H1 (cell line): ENCODE data around the gene PGAM2. TPM values are rescaled to one million over a fixed set of nuclear protein-coding genes. Genes with fewer than 3 reads are reported as not detected.

Experiments
- CTCF ChIA-PET: fragments of 300-600 bp; sonication (Branson Sonifier 250); formaldehyde crosslinking; loops from one replicate; lab custom pipeline; 2021; ENCODE audit not compliant: partially characterized antibody; lab: Charles Lee
- POLR2A ChIA-PET: fragments of 300-600 bp; sonication (Branson Sonifier 250); formaldehyde crosslinking; loops from one replicate; lab custom pipeline; 2021; ENCODE audit warnings: inconsistent platforms; ENCODE audit not compliant: partially characterized antibody; lab: Charles Lee
- DNase-seq, 2 experiments: peaks; one replicate each; pipeline versions ENCODE4 v3.0.0 to v3.0.0-alpha.2; 2010 to 2022; ENCODE audit warnings: low spot score in 2 of 2, low read depth in 1 of 2, mixed read lengths in 1 of 2
- FAIRE-seq: peaks from 2 replicates; lab custom pipeline; 2011; peaks lifted over from hg19 to GRCh38; lab: Jason Lieb, UNC
- H2AFZ ChIP-seq: 2 replicates; pipeline ENCODE4 v1.8.1; 2012; ENCODE audit warnings: low read length, inconsistent platforms
- H2AK5ac ChIP-seq: 2 replicates; pipeline ENCODE4 v1.6.1; 2013; ENCODE audit warnings: low read depth, low read length
- H2BK120ac ChIP-seq: replicated peaks from 2 replicates; pipeline ENCODE3; 2013; ENCODE audit warnings: low read depth, low read length, inconsistent platforms
- H2BK12ac ChIP-seq: 2 replicates; pipeline ENCODE4 v1.6.1; 2013; ENCODE audit warnings: low read depth, low read length
- H2BK15ac ChIP-seq: 2 replicates; pipeline ENCODE4 v1.6.1; 2013; ENCODE audit warnings: low read length
- H2BK20ac ChIP-seq: 2 replicates; pipeline ENCODE4 v1.6.1; 2013; ENCODE audit warnings: low read length
- H2BK5ac ChIP-seq: 2 replicates; pipeline ENCODE4 v1.6.1; 2013; ENCODE audit warnings: low read depth, low read length
- H3K14ac ChIP-seq: 2 replicates; pipeline ENCODE4 v1.6.1; 2013; ENCODE audit warnings: inconsistent platforms; ENCODE audit not compliant: insufficient read length
- H3K18ac ChIP-seq: 2 replicates; pipeline ENCODE4 v1.6.1; 2013; ENCODE audit warnings: low read length; ENCODE audit errors: extremely low read depth
- H3K23ac ChIP-seq: 2 replicates; pipeline ENCODE4 v1.6.1; 2013; ENCODE audit warnings: inconsistent platforms; ENCODE audit not compliant: insufficient read length
- H3K23me2 ChIP-seq: 2 replicates; pipeline ENCODE4 v1.6.1; 2013; ENCODE audit warnings: low read depth, low read length
- H3K27ac ChIP-seq: 2 replicates; pipeline ENCODE4 v1.6.1; 2011; ENCODE audit warnings: low read depth, low read length, inconsistent platforms
- H3K27me3 ChIP-seq, 4 experiments: replicated peaks in 1 of 4; 1 replicate in 1 of 4; 2 replicates in 3 of 4; pipeline versions ENCODE4 v1.6.1 to v1.8.1; 2011 to 2013; ENCODE audit warnings: low read length in 3 of 4, mild to moderate bottlenecking in 3 of 4, inconsistent platforms in 2 of 4, mixed read lengths in 2 of 4, moderate library complexity in 1 of 4; ENCODE audit not compliant: control insufficient read depth in 3 of 4, insufficient read depth in 3 of 4; ENCODE audit errors: extremely low read depth in 1 of 4
- H3K36me3 ChIP-seq, 4 experiments: 2 replicates each; pipeline versions ENCODE4 v1.6.1 to v1.8.1; 2011 to 2013; ENCODE audit warnings: mild to moderate bottlenecking in 4 of 4, low read length in 3 of 4, moderate library complexity in 2 of 4, control low read depth in 1 of 4, inconsistent platforms in 1 of 4; ENCODE audit not compliant: insufficient read depth in 4 of 4, control insufficient read depth in 2 of 4
- H3K4ac ChIP-seq: replicated peaks from 2 replicates; pipeline ENCODE3; 2013; ENCODE audit warnings: low read length, low read depth, mixed read lengths, inconsistent platforms; ENCODE audit not compliant: insufficient read length
- H3K4me1 ChIP-seq, 4 experiments: replicated peaks in 1 of 4; 1 replicate in 1 of 4; 2 replicates in 3 of 4; pipeline versions ENCODE4 v1.6.1 to v1.8.1; 2011 to 2013; ENCODE audit warnings: low read length in 3 of 4, inconsistent platforms in 2 of 4, mixed read lengths in 1 of 4; ENCODE audit not compliant: insufficient read depth in 4 of 4, control insufficient read depth in 3 of 4
- H3K4me2 ChIP-seq, 2 experiments: 2 replicates each; pipeline versions ENCODE4 v1.6.1 to v1.8.1; 2011 to 2013; ENCODE audit warnings: low read depth in 2 of 2, low read length in 2 of 2, control low read depth in 1 of 2, inconsistent platforms in 1 of 2, mild to moderate bottlenecking in 1 of 2; ENCODE audit not compliant: insufficient read depth in 1 of 2
- H3K4me3 ChIP-seq, 4 experiments: fragments of 200-600, 300-600 bp in 1 of 4; sonication (generic), shearing (Covaris generic), sonication (Bioruptor Twin) in 1 of 4; 2 replicates each; pipeline versions ENCODE4 v1.5.1 to v1.8.1; 2011 to 2016; ENCODE audit warnings: low read length in 4 of 4, low read depth in 3 of 4, control low read depth in 2 of 4, inconsistent platforms in 2 of 4, mild to moderate bottlenecking in 2 of 4, mixed read lengths in 1 of 4, moderate library complexity in 1 of 4; ENCODE audit not compliant: insufficient read depth in 2 of 4; ENCODE audit errors: extremely low read depth in 1 of 4
- H3K56ac ChIP-seq: replicated peaks from 2 replicates; pipeline ENCODE3; 2013; ENCODE audit warnings: low read depth, mild to moderate bottlenecking, mixed read lengths, low read length, inconsistent platforms; ENCODE audit not compliant: insufficient read length
- H3K79me1 ChIP-seq: 2 replicates; pipeline ENCODE4 v1.6.1; 2013; ENCODE audit warnings: low read depth, low read length, control low read depth
- H3K79me2 ChIP-seq, 2 experiments: 2 replicates each; pipeline versions ENCODE4 v1.6.1 to v1.8.1; 2012 to 2013; ENCODE audit warnings: low read length in 2 of 2, mild to moderate bottlenecking in 2 of 2, inconsistent platforms in 1 of 2; ENCODE audit not compliant: insufficient read depth in 2 of 2, control insufficient read depth in 1 of 2
- H3K9ac ChIP-seq, 4 experiments: replicated peaks in 1 of 4; 1 replicate in 1 of 4; 2 replicates in 3 of 4; pipeline versions ENCODE4 v1.6.1 to v1.8.1; 2011 to 2013; ENCODE audit warnings: low read depth in 3 of 4, low read length in 3 of 4, control low read depth in 2 of 4, mild to moderate bottlenecking in 2 of 4, moderate library complexity in 2 of 4, inconsistent platforms in 1 of 4; ENCODE audit errors: extremely low read depth in 1 of 4
- H3K9me3 ChIP-seq, 2 experiments: 2 replicates each; pipeline versions ENCODE4 v1.6.1 to v1.8.1; 2012 to 2013; ENCODE audit warnings: mild to moderate bottlenecking in 2 of 2, moderate library complexity in 2 of 2, control low read depth in 1 of 2, inconsistent platforms in 1 of 2, low read depth in 1 of 2, low read length in 1 of 2, mixed read lengths in 1 of 2; ENCODE audit not compliant: insufficient read depth in 2 of 2
- H4K20me1 ChIP-seq, 2 experiments: replicated peaks in 1 of 2; 2 replicates each; pipeline versions ENCODE3 to v1.8.1; 2011 to 2013; ENCODE audit warnings: inconsistent platforms in 2 of 2, low read length in 2 of 2, mild to moderate bottlenecking in 1 of 2; ENCODE audit not compliant: insufficient read depth in 2 of 2, control insufficient read depth in 1 of 2
- H4K5ac ChIP-seq: 2 replicates; pipeline ENCODE4 v1.6.1; 2013; ENCODE audit warnings: low read length, low read depth, mixed read lengths, inconsistent platforms; ENCODE audit not compliant: insufficient read length
- H4K8ac ChIP-seq: 2 replicates; pipeline ENCODE4 v1.8.0; 2013; ENCODE audit warnings: mild to moderate bottlenecking, moderate library complexity, low read length, inconsistent platforms; ENCODE audit not compliant: insufficient read depth; ENCODE audit errors: extremely low read depth
- H4K91ac ChIP-seq: replicated peaks from 2 replicates; pipeline ENCODE3; 2013; ENCODE audit warnings: low read length, mixed read lengths, inconsistent platforms; ENCODE audit not compliant: insufficient read length
- JUN ChIP-seq: IDR thresholded peaks from 2 replicates; pipeline ENCODE4 v1.6.1; 2011; ENCODE audit warnings: low read depth, mild to moderate bottlenecking, improper control_type of control experiment, low read length
- JUND ChIP-seq: IDR thresholded peaks from 2 replicates; pipeline ENCODE4 v1.6.1; 2011; ENCODE audit warnings: mild to moderate bottlenecking, improper control_type of control experiment, low read length
- KDM1A ChIP-seq: fragments of 200-600, 300-600 bp; sonication (generic); IDR thresholded peaks from 2 replicates; pipeline ENCODE4 v1.7.1; 2016; ENCODE audit warnings: mild to moderate bottlenecking, low read length, borderline replicate concordance
- NANOG ChIP-seq: IDR thresholded peaks from 2 replicates; pipeline ENCODE4 v1.6.1; 2011; ENCODE audit warnings: low read length, low read depth, mild to moderate bottlenecking, inconsistent platforms; ENCODE audit not compliant: insufficient read depth, poor library complexity, severe bottlenecking
- POLR2A ChIP-seq, 2 experiments: IDR thresholded peaks; 1 replicate in 1 of 2; 2 replicates in 1 of 2; pipeline ENCODE4 v1.6.1; 2011; ENCODE audit warnings: low read depth in 2 of 2, low read length in 2 of 2, mild to moderate bottlenecking in 2 of 2; ENCODE audit errors: control extremely low read depth in 1 of 2
- WGBS, 2 experiments: shearing (Covaris generic) in 1 of 2; methylation state at CpG; one replicate each; pipeline versions ENCODE4 v1.1.6 to v1.1.7; 2013 to 2015; ENCODE audit warnings: low lambda C conversion rate in 2 of 2, mixed read lengths in 2 of 2, inconsistent platforms in 1 of 2, low coverage in 1 of 2, missing lambda C conversion rate in 1 of 2; ENCODE audit not compliant: insufficient replicate concordance in 2 of 2, insufficient coverage in 1 of 2, insufficient read length in 1 of 2; ENCODE audit errors: extremely low coverage in 1 of 2, missing lambda C conversion rate in 1 of 2; 5-methylcytosine and 5-hydroxymethylcytosine counted together
- polyA plus RNA-seq, 7 experiments: library from polyadenylated mRNA; depleted of rRNA in 3 of 7; stranded (reverse) in 5 of 7; unstranded in 2 of 7; fragments of >200 nt in 5 of 7; fragments of 200-250 nt in 2 of 7; gene quantifications; 1 replicate in 5 of 7; 2 replicates in 1 of 7; 4 replicates in 1 of 7; pipeline versions ENCODE4 v1.2.1 to v1.2.3, GENCODE V29; 2011 to 2013; ENCODE audit warnings: missing spikeins in 2 of 7, mixed read lengths in 2 of 7
- total RNA-seq: library from RNA; stranded (reverse); fragmentation: NEBNext Ultra II Directional; extraction: Animal tissue kit (Norgen Biotek cat#: 25700); gene quantifications from 2 replicates; pipeline ENCODE4 v1.2.1, GENCODE V29; 2021

Gene PGAM2
- total and polyA plus RNA-seq, 2 of the 8 experiments (the other 6 are each of a cell fraction or from before 2014, with no cell fraction given) = 2.1 to 2.9 TPM

- no peak overlapping the region for H4K5ac ChIP-seq
- no peak overlapping the region for H3K18ac ChIP-seq
- no peak overlapping the region for H3K14ac ChIP-seq
- FAIRE-seq (no peak), DNase-seq (no peak)
- no peaks in the 10 kb centered on the region for H3K79me1 ChIP-seq
- no peak overlapping the region for H3K4me2 ChIP-seq
- no peak overlapping the region for H2BK15ac ChIP-seq
- WGBS, 2 experiments = 87% methylated on average over 3 of the region's 3 CpGs; no CpG with 5 or more reads in 1 of the 2 experiments
- H3K4me3 ChIP-seq = no peak overlapping the region
- ChIA-PET CTCF (interaction anchor here (0.7 to 2.2 kb wide), 3 partner anchors 16 to 37 kb away, joined by 3 to 13 read pairs (median 3); no protein-coding TSS in a partner anchor), POLR2A (no interaction called here)
- no peak overlapping the region for H2AK5ac ChIP-seq
- no peaks in the 10 kb centered on the region; a peak in 1 of 7 replicates for H3K4me1 ChIP-seq
- no peak overlapping the region for H3K4ac ChIP-seq
- no peak overlapping the region for H3K56ac ChIP-seq
- H4K20me1 ChIP-seq = no peaks in the 10 kb centered on the region
- no peak overlapping the region for H4K8ac ChIP-seq
- no peaks in the 10 kb centered on the region for H3K9me3 ChIP-seq
- no peak overlapping the region for H2BK12ac ChIP-seq
- H2AFZ ChIP-seq = no peak overlapping the region
- no peak overlapping the region for H2BK5ac ChIP-seq
- H2BK20ac ChIP-seq = no peak overlapping the region
- no peak overlapping the region for H3K27ac ChIP-seq
- no peaks in the 10 kb centered on the region; a peak in 2 of 7 replicates for H3K27me3 ChIP-seq
- no peak overlapping the region for H3K9ac ChIP-seq
- no peak overlapping the region for H4K91ac ChIP-seq
- H3K79me2 ChIP-seq = no peaks in the 10 kb centered on the region
- H3K23ac ChIP-seq = no peak overlapping the region
- H2BK120ac ChIP-seq = no peak overlapping the region
- peaks cover 4% of the 10 kb centered on the region; the same call in 1 of the 2 replicates for H3K23me2 ChIP-seq
- TF ChIP-seq JUN (no peak), NANOG (no peak), KDM1A (peak; percentile 29; the same call in 1 of the 2 replicates), JUND (no peak), POLR2A (IDR thresholded peaks at IDR 0.05; ENCODE audit: control extremely low read depth in 1 of 2, low read depth in 2 of 2, low read length in 2 of 2) (no peak)
- H3K36me3 ChIP-seq = no peaks in the 10 kb centered on the region
These were observed 21.3 kb upstream of the PGAM2 start for GRCh38 chr7:44086627-44087026.
